ENCODE results near the gene NRXN3. TPM values are rescaled to one million over a fixed set of nuclear protein-coding genes. Genes with fewer than 3 reads are reported as not detected.

The NRXN3 gene
- polyA plus RNA-seq, 1 of the 3 experiments (the other 2 are of a cell fraction): 1.6 TPM

- 20% methylated on average over 6 of the region's 6 CpGs for WGBS (ENCODE audit: low lambda C conversion rate)
- Histone ChIP-seq H3K4me1 (ENCODE audit: control insufficient read depth in 1 of 2, insufficient read depth in 2 of 2, low read depth in 1 of 2, low read length in 1 of 2) (no peaks in the 10 kb centered on the region), H3K9me2 (no peaks in the 10 kb centered on the region), H3F3A (replicated peaks; ENCODE audit: insufficient read depth) (no peaks in the 10 kb centered on the region), H3K36me3 (replicated peaks in 1 of 2; ENCODE audit: control insufficient read depth in 1 of 2, insufficient read depth in 2 of 2, low read length in 1 of 2) (no peaks in the 10 kb centered on the region), H3K4me2 (no peak overlapping the region), H3K4me3 (ENCODE audit: low read depth in 2 of 2, low read length in 1 of 2) (no peak overlapping the region), H3K27ac (ENCODE audit: low read depth in 2 of 2, low read length in 1 of 2) (no peak overlapping the region), H3K27me3 (ENCODE audit: insufficient read depth) (no peaks in the 10 kb centered on the region), H2AFZ (ENCODE audit: low read depth) (peak overlapping the region; percentile 40; the same call in 1 of the 2 replicates), H4K20me1 (ENCODE audit: insufficient read depth) (no peaks in the 10 kb centered on the region), H3K9me3 (no peaks in the 10 kb centered on the region), H3K9ac (no peak overlapping the region), H3K79me2 (ENCODE audit: insufficient read depth) (no peaks in the 10 kb centered on the region)
- ChIA-PET POLR2A (no interaction called here), CTCF (no interaction called here)
- TF ChIP-seq FOXJ3 (CRISPR knock-in tag; IDR thresholded peaks at IDR 0.05): no peak
- no peak for TF ChIP-seq CHD2 (IDR thresholded peaks at IDR 0.05; ENCODE audit: low read length, partially characterized antibody)
- no peak for TF ChIP-seq PBX3 (IDR thresholded peaks at IDR 0.05)
- TF ChIP-seq RFX5 (IDR thresholded peaks at IDR 0.05; ENCODE audit: low read length): no peak
- TF ChIP-seq RAD21 (IDR thresholded peaks at IDR 0.05; ENCODE audit: low read length): no peak
- TF ChIP-seq EP300 (IDR thresholded peaks at IDR 0.05; ENCODE audit: borderline replicate concordance in 1 of 2, low read depth in 1 of 2, low read length in 1 of 2): no peak
- TF ChIP-seq RXRA (IDR thresholded peaks at IDR 0.05; ENCODE audit: borderline replicate concordance, low read depth): no peak
- no peak for TF ChIP-seq ELF1 (IDR thresholded peaks at IDR 0.05)
- no peak for TF ChIP-seq MEF2A (IDR thresholded peaks at IDR 0.05; ENCODE audit: borderline replicate concordance, low read depth)
- no peak for TF ChIP-seq ZBTB33 (IDR thresholded peaks at IDR 0.05; ENCODE audit: borderline replicate concordance, low read depth)
- no peak for TF ChIP-seq TAF1 (IDR thresholded peaks at IDR 0.05; ENCODE audit: borderline replicate concordance, low read depth, low read length)
- DNase-seq: no peak
Observed at GRCh38 chr14:79629411-79630287, 1459.5 kb downstream of the NRXN3 start.

GRCh38 chr14:79630288-79630960 lies 1460.3 kb downstream of the NRXN3 start:
- H3K4me1 ChIP-seq (ENCODE audit: control insufficient read depth in 1 of 2, insufficient read depth in 2 of 2, low read depth in 1 of 2, low read length in 1 of 2): no peaks in the 10 kb centered on the region
- no peaks in the 10 kb centered on the region for H3K9me2 ChIP-seq
- no peaks in the 10 kb centered on the region for H3F3A ChIP-seq (replicated peaks; ENCODE audit: insufficient read depth)
- H3K4me3 ChIP-seq (ENCODE audit: low read depth in 2 of 2, low read length in 1 of 2): no peak overlapping the region
- H2AFZ ChIP-seq (ENCODE audit: low read depth): peak overlapping the region; percentile 40; the same call in 1 of the 2 replicates
- CTCF ChIA-PET: no interaction called here
- 39% methylated on average over 6 of the region's 6 CpGs for WGBS (ENCODE audit: low lambda C conversion rate)
- no peaks in the 10 kb centered on the region for H3K9me3 ChIP-seq
- DNase-seq: no peak
- POLR2A ChIA-PET: no interaction called here
- H3K9ac ChIP-seq: no peak overlapping the region
- H3K4me2 ChIP-seq: no peak overlapping the region
- H4K20me1 ChIP-seq (ENCODE audit: insufficient read depth): no peaks in the 10 kb centered on the region
- no peaks in the 10 kb centered on the region for H3K79me2 ChIP-seq (ENCODE audit: insufficient read depth)
- no peaks in the 10 kb centered on the region for H3K36me3 ChIP-seq (replicated peaks in 1 of 2; ENCODE audit: control insufficient read depth in 1 of 2, insufficient read depth in 2 of 2, low read length in 1 of 2)
- H3K27ac ChIP-seq (ENCODE audit: low read depth in 2 of 2, low read length in 1 of 2): no peak overlapping the region
- H3K27me3 ChIP-seq (ENCODE audit: insufficient read depth): no peaks in the 10 kb centered on the region
- TF ChIP-seq USF1 (IDR thresholded peaks at IDR 0.05; ENCODE audit: borderline replicate concordance, low read depth) (no peak), FOSL2 (IDR thresholded peaks at IDR 0.05; ENCODE audit: borderline replicate concordance, low read depth) (no peak), NFIC (IDR thresholded peaks at IDR 0.05; ENCODE audit: borderline replicate concordance) (no peak), EP300 (IDR thresholded peaks at IDR 0.05; ENCODE audit: borderline replicate concordance in 1 of 2, low read depth in 1 of 2, low read length in 1 of 2) (no peak), MXI1 (IDR thresholded peaks at IDR 0.05; ENCODE audit: low read depth, low read length) (no peak), CTCF (IDR thresholded peaks at IDR 0.05) (no peak), MAX (IDR thresholded peaks at IDR 0.05; ENCODE audit: low read depth) (no peak), YY1 (IDR thresholded peaks at IDR 0.05; ENCODE audit: low read depth) (no peak), EZH2phosphoT487 (IDR thresholded peaks at IDR 0.05; ENCODE audit: borderline replicate concordance, low read depth) (no peak), SMC3 (IDR thresholded peaks at IDR 0.05; ENCODE audit: low read depth, low read length) (no peak), RFX5 (IDR thresholded peaks at IDR 0.05; ENCODE audit: low read length) (no peak), TAF1 (IDR thresholded peaks at IDR 0.05; ENCODE audit: borderline replicate concordance, low read depth, low read length) (no peak)

Data from SK-N-SH (cell line).